ENCODE data around the gene XAGE1B. TPM values are rescaled to one million over a fixed set of nuclear protein-coding genes. Genes with fewer than 3 reads are reported as not detected.
A peak's percentile ranks its signal among the peaks of the same experiment; 100 is the strongest.
"Not testable (repeated sequence)": the region's sequence is repeated elsewhere in the genome, so short reads cannot be mapped to it uniquely, and the experiment has no call there.

The XAGE1B gene
- not detected for total RNA-seq

GRCh38 chrX:52516987-52517325 lies at the start of gene XAGE1B:
TSS of gene XAGE1B (minus strand) at chrX:52517063. CDS start at chrX:52515527, 1,536 bp downstream.
- H3K36me3 Mint-ChIP-seq; CTCF ChIA-PET; H3K9me3 Mint-ChIP-seq; intact Hi-C loops (cut with micrococcal nuclease); H3K4me3 Mint-ChIP-seq; H3K27ac Mint-ChIP-seq; DNase-seq; POLR2A ChIA-PET; H3K4me1 Mint-ChIP-seq (ENCODE audit: low read depth); H3K27me3 Mint-ChIP-seq: not testable (repeated sequence)

GRCh38 chrX:52563105-52563504 lies 46.2 kb upstream of the XAGE1B start:
- Mint-ChIP-seq H3K9me3 (no peaks in the 10 kb centered on the region), H3K27me3 (peaks cover 3% of the 10 kb centered on the region), H3K4me3 (no peak overlapping the region), H3K27ac (no peak overlapping the region), H3K36me3 (no peaks in the 10 kb centered on the region), H3K4me1 (ENCODE audit: low read depth) (no peaks in the 10 kb centered on the region)
- ChIA-PET POLR2A (no interaction called here), CTCF (no interaction called here)
- intact Hi-C loops (cut with micrococcal nuclease) = no loop called here
- DNase-seq = no peak

- DNase-seq = no peak
- POLR2A ChIA-PET = no interaction called here
- Mint-ChIP-seq H3K4me1 (ENCODE audit: low read depth) (no peaks in the 10 kb centered on the region), H3K27me3 (no peaks in the 10 kb centered on the region), H3K36me3 (no peaks in the 10 kb centered on the region), H3K9me3 (no peaks in the 10 kb centered on the region), H3K4me3 (no peak overlapping the region), H3K27ac (no peak overlapping the region)
- intact Hi-C loops (cut with micrococcal nuclease) = no loop called here
- CTCF ChIA-PET = no interaction called here
Measured at GRCh38 chrX:52558140-52558539, 41.3 kb upstream of the XAGE1B start.

GRCh38 chrX:52556741-52557140 lies 39.9 kb upstream of the XAGE1B start:
- ChIA-PET CTCF (interaction anchor here (1.0 kb wide), 1 partner anchor 17 kb away, joined by 5 read pairs; no protein-coding TSS in a partner anchor), POLR2A (no interaction called here)
- Mint-ChIP-seq H3K27me3 (no peaks in the 10 kb centered on the region), H3K27ac (no peak overlapping the region), H3K36me3 (no peaks in the 10 kb centered on the region), H3K9me3 (no peaks in the 10 kb centered on the region), H3K4me1 (ENCODE audit: low read depth) (no peaks in the 10 kb centered on the region), H3K4me3 (no peak overlapping the region)
- intact Hi-C loops (cut with micrococcal nuclease) = no loop called here
- DNase-seq = peak; percentile 9

GRCh38 chrX:52553995-52554642 lies 37.3 kb upstream of the XAGE1B start:
- Mint-ChIP-seq H3K9me3 (no peaks in the 10 kb centered on the region), H3K4me3 (no peak overlapping the region), H3K27me3 (no peaks in the 10 kb centered on the region), H3K4me1 (ENCODE audit: low read depth) (no peaks in the 10 kb centered on the region), H3K27ac (no peak overlapping the region), H3K36me3 (no peaks in the 10 kb centered on the region)
- intact Hi-C loops (cut with micrococcal nuclease) = no loop called here
- POLR2A ChIA-PET = no interaction called here
- no peak for DNase-seq
- CTCF ChIA-PET = no interaction called here

GRCh38 chrX:52548769-52549168 lies 31.9 kb upstream of the XAGE1B start:
- CTCF ChIA-PET = not testable (repeated sequence)

GRCh38 chrX:52544147-52544840 lies 27.4 kb upstream of the XAGE1B start:
- DNase-seq = no peak
- Mint-ChIP-seq H3K9me3 (no peaks in the 10 kb centered on the region), H3K4me3 (no peak overlapping the region), H3K36me3 (no peaks in the 10 kb centered on the region), H3K27me3 (no peaks in the 10 kb centered on the region), H3K4me1 (ENCODE audit: low read depth) (no peaks in the 10 kb centered on the region), H3K27ac (no peak overlapping the region)
- ChIA-PET CTCF (no interaction called here), POLR2A (no interaction called here)
- intact Hi-C loops (cut with micrococcal nuclease) = no loop called here

More at GRCh38 chrX:52548769-52549168, 31.9 kb upstream of the XAGE1B start:
- POLR2A ChIA-PET; H3K36me3 Mint-ChIP-seq; DNase-seq; H3K9me3 Mint-ChIP-seq; H3K27me3 Mint-ChIP-seq; H3K4me3 Mint-ChIP-seq; H3K27ac Mint-ChIP-seq; H3K4me1 Mint-ChIP-seq (ENCODE audit: low read depth); intact Hi-C loops (cut with micrococcal nuclease): not testable (repeated sequence)

GRCh38 chrX:52542311-52542710 lies 25.4 kb upstream of the XAGE1B start:
- no peaks in the 10 kb centered on the region for H3K36me3 Mint-ChIP-seq
- no peaks in the 10 kb centered on the region for H3K9me3 Mint-ChIP-seq
- no peak for DNase-seq
- intact Hi-C loops (cut with micrococcal nuclease) = no loop called here
- ChIA-PET CTCF (no interaction called here), POLR2A (no interaction called here)
- H3K27me3 Mint-ChIP-seq = no peaks in the 10 kb centered on the region
- H3K4me3 Mint-ChIP-seq = no peak overlapping the region
- H3K4me1 Mint-ChIP-seq (ENCODE audit: low read depth) = no peaks in the 10 kb centered on the region
- H3K27ac Mint-ChIP-seq = no peak overlapping the region

- H3K4me1 Mint-ChIP-seq (ENCODE audit: low read depth); H3K27me3 Mint-ChIP-seq; H3K27ac Mint-ChIP-seq; CTCF ChIA-PET; POLR2A ChIA-PET; H3K9me3 Mint-ChIP-seq; H3K36me3 Mint-ChIP-seq; intact Hi-C loops (cut with micrococcal nuclease); H3K4me3 Mint-ChIP-seq; DNase-seq: not testable (repeated sequence)
Measured at GRCh38 chrX:52541051-52541450, 24.2 kb upstream of the XAGE1B start.

- POLR2A ChIA-PET; DNase-seq; intact Hi-C loops (cut with micrococcal nuclease); H3K27me3 Mint-ChIP-seq; H3K36me3 Mint-ChIP-seq; H3K4me3 Mint-ChIP-seq; H3K4me1 Mint-ChIP-seq (ENCODE audit: low read depth); H3K27ac Mint-ChIP-seq; CTCF ChIA-PET; H3K9me3 Mint-ChIP-seq: not testable (repeated sequence)
Measured at GRCh38 chrX:52516110-52516986, 515 bp downstream of the XAGE1B start.

- H3K27me3 Mint-ChIP-seq; intact Hi-C loops (cut with micrococcal nuclease); CTCF ChIA-PET; H3K4me1 Mint-ChIP-seq (ENCODE audit: low read depth); H3K27ac Mint-ChIP-seq; DNase-seq; H3K4me3 Mint-ChIP-seq; POLR2A ChIA-PET; H3K9me3 Mint-ChIP-seq; H3K36me3 Mint-ChIP-seq: not testable (repeated sequence)
Measured at GRCh38 chrX:52511126-52511525, 5.7 kb downstream of the XAGE1B start.

GRCh38 chrX:52509916-52510315 lies 6.9 kb downstream of the XAGE1B start:
- Mint-ChIP-seq H3K9me3 (no peaks in the 10 kb centered on the region), H3K27me3 (peaks cover 5% of the 10 kb centered on the region), H3K36me3 (no peaks in the 10 kb centered on the region), H3K27ac (no peak overlapping the region), H3K4me1 (ENCODE audit: low read depth) (no peaks in the 10 kb centered on the region), H3K4me3 (no peak overlapping the region)
- no peak for DNase-seq
- POLR2A ChIA-PET = no interaction called here
- intact Hi-C loops (cut with micrococcal nuclease) = no loop called here
- CTCF ChIA-PET = no interaction called here

- DNase-seq = no peak
- H3K4me3 Mint-ChIP-seq = no peak overlapping the region
- intact Hi-C loops (cut with micrococcal nuclease) = no loop called here
- no peaks in the 10 kb centered on the region for H3K9me3 Mint-ChIP-seq
- CTCF ChIA-PET = no interaction called here
- no peaks in the 10 kb centered on the region for H3K36me3 Mint-ChIP-seq
- no peak overlapping the region for H3K27ac Mint-ChIP-seq
- no peaks in the 10 kb centered on the region for H3K4me1 Mint-ChIP-seq (ENCODE audit: low read depth)
- peaks cover 6% of the 10 kb centered on the region for H3K27me3 Mint-ChIP-seq
- POLR2A ChIA-PET = no interaction called here
Measured at GRCh38 chrX:52507331-52507730, 9.5 kb downstream of the XAGE1B start.
